GM12878 (cell line): ENCODE measurements around the gene C19orf81. TPM values are rescaled to one million over a fixed set of nuclear protein-coding genes. Genes with fewer than 3 reads are reported as not detected.

Source experiments
- ATAC-seq: fragments of 200-7000 bp; cut with Tn5 transposase; 3 replicates; pipeline ENCODE4 v1.9.1; 2020; ENCODE audit warnings: mild to moderate bottlenecking, moderate library complexity
- BruUV-seq: library from RNA; stranded (reverse); fragments of 400-500 nt; replicated peaks from 2 replicates; lab custom pipeline; 2021; lab: Mats Ljungman, UMichigan
- CTCF ChIA-PET: fragments of 300-600 bp; sonication (Branson Sonifier 250); formaldehyde crosslinking; extraction: SDS; loops from one replicate; lab custom pipeline; 2021; ENCODE audit warnings: inconsistent platforms; lab: Yijun Ruan, JAX
- POLR2A ChIA-PET: fragments of 350-600 bp; formaldehyde crosslinking; extraction: SDS; loops from one replicate; lab custom pipeline; 2021; ENCODE audit warnings: inconsistent platforms; lab: Charles Lee
- RAD21 ChIA-PET: fragments of 300-600 bp; sonication (Branson Sonifier 250); formaldehyde crosslinking; loops from one replicate; lab custom pipeline; 2023; ENCODE audit warnings: antibody characterized with exemption; ENCODE audit not compliant: unreplicated experiment; lab: Charles Lee
- SMC1A ChIA-PET: fragments of 300-600 bp; sonication (Branson Sonifier 250); formaldehyde crosslinking; loops from one replicate; lab custom pipeline; 2023; ENCODE audit not compliant: unreplicated experiment, uncharacterized antibody; lab: Charles Lee
- DNase-seq: peaks from one replicate; pipeline ENCODE4 v3.0.0-alpha.2; 2011; ENCODE audit warnings: low read depth, low spot score
- FAIRE-seq: peaks from 3 replicates; lab custom pipeline; 2011; peaks lifted over from hg19 to GRCh38; lab: Jason Lieb, UNC
- H2AFZ ChIP-seq: 2 replicates; pipeline ENCODE4 v1.6.0; 2011; ENCODE audit warnings: low read depth, low read length, control low read depth; ENCODE audit not compliant: control insufficient read depth
- H3K27ac ChIP-seq: 2 replicates; pipeline ENCODE4 v1.5.1; 2011; ENCODE audit warnings: control low read depth; ENCODE audit not compliant: control insufficient read depth, insufficient read depth
- H3K27me3 ChIP-seq, 2 experiments: replicated peaks in 1 of 2; 2 replicates each; pipeline versions ENCODE4 v1.6.0 to v1.6.1; 2011; ENCODE audit warnings: low read length in 1 of 2; ENCODE audit not compliant: control insufficient read depth in 2 of 2, insufficient read depth in 2 of 2
- H3K36me3 ChIP-seq, 2 experiments: 2 replicates each; pipeline ENCODE4 v1.5.1; 2011; ENCODE audit warnings: low read length in 1 of 2; ENCODE audit not compliant: control insufficient read depth in 2 of 2, insufficient read depth in 2 of 2
- H3K4me1 ChIP-seq: 2 replicates; pipeline ENCODE4 v1.6.1; 2011; ENCODE audit warnings: mild to moderate bottlenecking, low read length, moderate library complexity, mixed read lengths; ENCODE audit not compliant: control insufficient read depth, insufficient read depth
- H3K4me2 ChIP-seq: 2 replicates; pipeline ENCODE4 v1.6.0; 2011; ENCODE audit warnings: control low read depth; ENCODE audit not compliant: control insufficient read depth, insufficient read depth
- H3K4me3 ChIP-seq: fragments of 200-600 bp; sonication (generic); 2 replicates; pipeline ENCODE4 v1.5.1; 2016
- H3K79me2 ChIP-seq: 2 replicates; pipeline ENCODE4 v1.6.0; 2011; ENCODE audit warnings: low read length; ENCODE audit not compliant: control insufficient read depth, insufficient read depth
- H3K9ac ChIP-seq: 2 replicates; pipeline ENCODE4 v1.8.0; 2011; ENCODE audit warnings: low read length, control low read depth, mixed read lengths; ENCODE audit not compliant: control insufficient read depth, insufficient read depth
- H3K9me3 ChIP-seq: replicated peaks from 3 replicates; pipeline ENCODE4 v1.5.1; 2011; ENCODE audit warnings: mild to moderate bottlenecking, low read length; ENCODE audit not compliant: control insufficient read depth, insufficient read depth
- H4K20me1 ChIP-seq: 2 replicates; pipeline ENCODE4 v1.6.0; 2011; ENCODE audit not compliant: control insufficient read depth, insufficient read depth
- BHLHE40 ChIP-seq, 2 experiments: fragments of 450-650 bp in 1 of 2; IDR thresholded peaks; 2 replicates each; pipeline ENCODE4 v1.6.1; 2011 to 2017; ENCODE audit warnings: low read depth in 2 of 2, borderline replicate concordance in 1 of 2, improper control_type of control experiment in 1 of 2, low read length in 1 of 2, mild to moderate bottlenecking in 1 of 2
- CHD1 ChIP-seq: IDR thresholded peaks from 2 replicates; pipeline ENCODE4 v1.6.1; 2012; ENCODE audit warnings: low read depth, low read length, improper control_type of control experiment
- HDGF ChIP-seq: fragments of 450-650 bp; IDR thresholded peaks from 2 replicates; pipeline ENCODE4 v1.6.1; 2016; ENCODE audit warnings: antibody characterized with exemption
- PBX3 ChIP-seq: IDR thresholded peaks from 2 replicates; pipeline ENCODE4 v1.6.1; 2011; ENCODE audit warnings: mild to moderate bottlenecking, low read depth, low read length, moderate library complexity; ENCODE audit not compliant: insufficient replicate concordance
- PKNOX1 ChIP-seq: fragments of 450-650 bp; IDR thresholded peaks from 2 replicates; pipeline ENCODE4 v1.6.1; 2016; ENCODE audit warnings: mild to moderate bottlenecking
- POLR2A ChIP-seq: IDR thresholded peaks from 2 replicates; pipeline ENCODE4 v1.6.1; 2011; ENCODE audit warnings: low read depth, mild to moderate bottlenecking, low read length
- RAD51 ChIP-seq: fragments of 450-650 bp; IDR thresholded peaks from 2 replicates; pipeline ENCODE4 v1.6.1; 2016; ENCODE audit warnings: moderate library complexity, mild to moderate bottlenecking, inconsistent platforms
- WGBS: methylation state at CpG from one replicate; pipeline ENCODE4 v1.1.6; 2016; ENCODE audit warnings: low lambda C conversion rate; ENCODE audit not compliant: insufficient replicate concordance, insufficient coverage; ENCODE audit errors: missing lambda C conversion rate; 5-methylcytosine and 5-hydroxymethylcytosine counted together
- in situ Hi-C: fragments of 300-500 bp; cut with MboI; formaldehyde crosslinking; loops from 9 replicates; pipeline ENCODE4 v1.14.3; 2018; ENCODE audit warnings: mixed read lengths
- intact Hi-C: fragments of 100-400 bp; cut with micrococcal nuclease; formaldehyde crosslinking; loops from one replicate; pipeline ENCODE4 v1.14.2; 2022; ENCODE audit not compliant: unreplicated experiment
- polyA plus RNA-seq, 11 experiments: library from polyadenylated mRNA; depleted of rRNA in 4 of 11; unstranded in 6 of 11; stranded (reverse) in 5 of 11; fragments of >200 nt; fragmentation: Nextera tagmentation in 4 of 11; fragmentation: Illumina TruSeq in 1 of 11; extraction: Ambion mirVana in 4 of 11; extraction: Trizol in 1 of 11; gene quantifications; 1 replicate in 1 of 11; 2 replicates in 10 of 11; pipeline versions ENCODE4 v1.2.1 to v1.2.3, GENCODE V29; 2011 to 2016; ENCODE audit warnings: inconsistent platforms in 2 of 11, missing spikeins in 2 of 11, low read depth in 1 of 11
- total RNA-seq, 4 experiments: library from RNA; depleted of rRNA in 3 of 4; stranded (reverse); fragments of >200 nt in 3 of 4; fragmentation: Illumina TruSeq in 1 of 4; extraction: Trizol in 1 of 4; gene quantifications; 2 replicates each; pipeline versions ENCODE4 v1.2.1 to v1.2.3, GENCODE V29; 2013 to 2021
- TF ChIP-seq, protein P1 (sequence below): fragments of 450-650 bp; IDR thresholded peaks from 2 replicates; pipeline ENCODE4 v1.6.1; 2017; ENCODE audit warnings: borderline replicate concordance
- TF ChIP-seq, protein P2 (sequence below): IDR thresholded peaks from 2 replicates; pipeline ENCODE4 v1.6.1; 2011; ENCODE audit warnings: borderline replicate concordance, low read depth, mild to moderate bottlenecking, moderate library complexity, mixed read lengths, low read length; ENCODE audit not compliant: insufficient read depth; ENCODE audit errors: extremely low read length

C19orf81 gene
- total and polyA plus RNA-seq, 10 of the 15 experiments (the other 5 are each of a cell fraction or from before 2014, with no cell fraction given), result 0.69 TPM; not detected in 9

DNA sequence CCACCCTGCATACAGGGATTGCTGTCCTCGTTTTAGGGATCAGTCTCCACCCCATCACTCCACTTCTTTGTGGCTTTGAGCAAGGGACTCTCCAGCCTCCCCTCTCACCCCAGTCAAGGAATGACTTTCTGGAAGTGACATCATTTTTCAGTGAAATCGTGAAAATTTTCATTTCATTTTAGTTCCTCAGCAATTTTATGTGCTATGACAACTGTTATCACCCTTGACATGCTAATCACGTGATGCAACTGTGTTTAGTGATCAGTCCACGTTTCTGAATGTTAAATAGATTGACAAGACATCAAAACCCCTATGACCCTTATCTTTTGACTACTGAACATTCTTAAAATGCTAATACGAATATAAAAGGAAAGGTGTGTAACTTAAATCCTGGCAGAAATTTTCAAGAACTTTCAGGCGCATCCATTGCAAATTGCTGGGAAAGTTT is 8.0 kb downstream of the C19orf81 start:
- intact Hi-C loops, result no loop called here
- SMC1A ChIA-PET, result no interaction called here
- DNase-seq (no peak), ATAC-seq (no peak), FAIRE-seq (no peak)
- in situ Hi-C loops, result no loop called here
- BruUV-seq, result no TSS peak
- Histone ChIP-seq H3K4me3 (no peak overlapping the region), H2AFZ (no peak overlapping the region)
- TF ChIP-seq, protein P1, sequence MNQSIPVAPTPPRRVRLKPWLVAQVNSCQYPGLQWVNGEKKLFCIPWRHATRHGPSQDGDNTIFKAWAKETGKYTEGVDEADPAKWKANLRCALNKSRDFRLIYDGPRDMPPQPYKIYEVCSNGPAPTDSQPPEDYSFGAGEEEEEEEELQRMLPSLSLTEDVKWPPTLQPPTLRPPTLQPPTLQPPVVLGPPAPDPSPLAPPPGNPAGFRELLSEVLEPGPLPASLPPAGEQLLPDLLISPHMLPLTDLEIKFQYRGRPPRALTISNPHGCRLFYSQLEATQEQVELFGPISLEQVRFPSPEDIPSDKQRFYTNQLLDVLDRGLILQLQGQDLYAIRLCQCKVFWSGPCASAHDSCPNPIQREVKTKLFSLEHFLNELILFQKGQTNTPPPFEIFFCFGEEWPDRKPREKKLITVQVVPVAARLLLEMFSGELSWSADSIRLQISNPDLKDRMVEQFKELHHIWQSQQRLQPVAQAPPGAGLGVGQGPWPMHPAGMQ, result no peak
- TF ChIP-seq BHLHE40 (IDR thresholded peaks at IDR 0.05; ENCODE audit: borderline replicate concordance in 1 of 2, low read depth in 2 of 2, low read length in 1 of 2), result peak in 1 of 2 experiments; percentile 18; a peak in 1 of 4 replicates
- TF ChIP-seq HDGF, result no peak
- TF ChIP-seq RAD51, result peak; percentile 66
- TF ChIP-seq, all 136 proteins: peak for 2
- Histone ChIP-seq H3K9me3 (no peaks in the 10 kb centered on the region; the same call in 2 of the 3 replicates), H3K36me3 (no peaks in the 10 kb centered on the region), H3K27me3 (no peaks in the 10 kb centered on the region), H3K79me2 (no peaks in the 10 kb centered on the region), H3K4me2 (no peak overlapping the region), H3K27ac (no peak overlapping the region), H3K9ac (no peak overlapping the region), H4K20me1 (no peaks in the 10 kb centered on the region), H3K4me1 (no peaks in the 10 kb centered on the region)
- RAD21 ChIA-PET, result no interaction called here
- POLR2A ChIA-PET, result no interaction called here
- WGBS, result 16% methylated on average over 6 of the region's 6 CpGs
- CTCF ChIA-PET, result no interaction called here

GRCh38 chr19:50657712-50658440 is 8.6 kb downstream of the C19orf81 start:
- ChIA-PET RAD21 (no interaction called here), SMC1A (no interaction called here), POLR2A (no interaction called here), CTCF (no interaction called here)
- H3K9ac ChIP-seq, result no peak overlapping the region
- no peaks in the 10 kb centered on the region for H3K27me3 ChIP-seq
- no peaks in the 10 kb centered on the region for H3K4me1 ChIP-seq
- no peaks in the 10 kb centered on the region for H4K20me1 ChIP-seq
- H3K9me3 ChIP-seq, result no peaks in the 10 kb centered on the region; the same call in 2 of the 3 replicates
- no peaks in the 10 kb centered on the region for H3K79me2 ChIP-seq
- H3K27ac ChIP-seq, result no peak overlapping the region
- intact Hi-C loops, result no loop called here
- in situ Hi-C loops, result no loop called here
- FAIRE-seq (no peak), DNase-seq (peak; percentile 5), ATAC-seq (peak; percentile 98)
- no peaks in the 10 kb centered on the region for H3K36me3 ChIP-seq
- H2AFZ ChIP-seq, result no peak overlapping the region
- H3K4me2 ChIP-seq, result peak overlapping the region; percentile 25; the same call in 1 of the 2 replicates
- WGBS, result 6% methylated on average over 21 of the region's 38 CpGs
- no TSS peak for BruUV-seq
- no peak overlapping the region for H3K4me3 ChIP-seq
- TF ChIP-seq, protein P2, sequence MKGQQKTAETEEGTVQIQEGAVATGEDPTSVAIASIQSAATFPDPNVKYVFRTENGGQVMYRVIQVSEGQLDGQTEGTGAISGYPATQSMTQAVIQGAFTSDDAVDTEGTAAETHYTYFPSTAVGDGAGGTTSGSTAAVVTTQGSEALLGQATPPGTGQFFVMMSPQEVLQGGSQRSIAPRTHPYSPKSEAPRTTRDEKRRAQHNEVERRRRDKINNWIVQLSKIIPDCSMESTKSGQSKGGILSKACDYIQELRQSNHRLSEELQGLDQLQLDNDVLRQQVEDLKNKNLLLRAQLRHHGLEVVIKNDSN, result no peak
- peak; percentile 96 for TF ChIP-seq PKNOX1
- peak in 1 of 2 experiments; percentile 41; a peak in 1 of 4 replicates for TF ChIP-seq BHLHE40 (IDR thresholded peaks at IDR 0.05; ENCODE audit: borderline replicate concordance in 1 of 2, low read depth in 2 of 2, low read length in 1 of 2)
- peak; percentile 65; the same call in 1 of the 2 replicates for TF ChIP-seq POLR2A
- TF ChIP-seq PBX3, result peak; percentile 80
- no peak for TF ChIP-seq CHD1
